Caco-2 (cell line): ENCODE data around the gene DLX1. TPM values are rescaled to one million over a fixed set of nuclear protein-coding genes. Genes with fewer than 3 reads are reported as not detected.

Source experiments
- BruUV-seq: library from RNA; stranded (reverse); fragments of 400-500 nt; replicated peaks from 2 replicates; lab custom pipeline; 2021; lab: Mats Ljungman, UMichigan
- CTCF ChIA-PET: fragments of 300-600 bp; sonication (Branson Sonifier 250); formaldehyde crosslinking; loops from one replicate; lab custom pipeline; 2022; ENCODE audit warnings: antibody characterized with exemption; lab: Charles Lee
- POLR2A ChIA-PET: fragments of 300-600 bp; sonication (Branson Sonifier 250); formaldehyde crosslinking; loops from one replicate; lab custom pipeline; 2022; ENCODE audit warnings: antibody characterized with exemption; lab: Charles Lee
- DNase-seq, 2 experiments: peaks; one replicate each; pipeline versions ENCODE4 v3.0.0 to v3.0.0-alpha.2; 2020 to 2022
- H3K27me3 ChIP-seq: replicated peaks from 2 replicates; pipeline ENCODE4 v1.6.0; 2011; ENCODE audit warnings: low read length; ENCODE audit not compliant: control insufficient read depth, insufficient read depth
- H3K36me3 ChIP-seq: 2 replicates; pipeline ENCODE4 v1.5.1; 2011; ENCODE audit warnings: low read length; ENCODE audit not compliant: control insufficient read depth, insufficient read depth
- H3K4me1 ChIP-seq: fragments of 250-450 bp; sonication (Bioruptor Pico); 2 replicates; pipeline ENCODE4 v1.5.1; 2020; ENCODE audit warnings: mild to moderate bottlenecking
- H3K4me3 ChIP-seq: 2 replicates; pipeline ENCODE4 v1.5.1; 2011; ENCODE audit warnings: low read depth, mild to moderate bottlenecking, control low read depth, low read length
- H3K9me3 ChIP-seq: fragments of 250-450 bp; sonication (Bioruptor Pico); 2 replicates; pipeline ENCODE4 v1.5.1; 2020; ENCODE audit warnings: mild to moderate bottlenecking, moderate library complexity
- H3K27ac Mint-ChIP-seq: one replicate; pipeline ENCODE4 v1.8.0; 2022; ENCODE audit warnings: mixed read lengths; ENCODE audit not compliant: unreplicated experiment
- H3K27me3 Mint-ChIP-seq: one replicate; pipeline ENCODE4 v1.8.0; 2022; ENCODE audit warnings: mixed read lengths; ENCODE audit not compliant: insufficient read depth, unreplicated experiment
- H3K36me3 Mint-ChIP-seq: one replicate; pipeline ENCODE4 v1.8.0; 2022; ENCODE audit warnings: mild to moderate bottlenecking, mixed read lengths; ENCODE audit not compliant: insufficient read depth, unreplicated experiment
- H3K4me1 Mint-ChIP-seq: one replicate; pipeline ENCODE4 v1.8.0; 2022; ENCODE audit warnings: low read depth, mixed read lengths; ENCODE audit not compliant: unreplicated experiment
- H3K4me3 Mint-ChIP-seq: one replicate; pipeline ENCODE4 v1.8.0; 2022; ENCODE audit warnings: mild to moderate bottlenecking, moderate library complexity, mixed read lengths; ENCODE audit not compliant: unreplicated experiment
- H3K9me3 Mint-ChIP-seq: one replicate; pipeline ENCODE4 v1.8.0; 2022; ENCODE audit warnings: mixed read lengths; ENCODE audit not compliant: unreplicated experiment
- intact Hi-C: fragments of 100-400 bp; cut with micrococcal nuclease; formaldehyde crosslinking; loops from one replicate; pipeline ENCODE4 v1.10.0; 2022; ENCODE audit not compliant: unreplicated experiment
- total RNA-seq: library from RNA; stranded (reverse); gene quantifications from 2 replicates; pipeline ENCODE4 v1.2.3, GENCODE V29; 2022
- TF ChIP-seq, protein P1 (sequence below), 2 experiments: fragments of 200-600 bp in 1 of 2; IDR thresholded peaks; 1 replicate in 1 of 2; 2 replicates in 1 of 2; pipeline versions ENCODE4 v1.5.1 to v1.8.0; 2011 to 2022; ENCODE audit warnings: antibody characterized with exemption in 1 of 2, control low read depth in 1 of 2, inconsistent platforms in 1 of 2, low read depth in 1 of 2, low read length in 1 of 2, mild to moderate bottlenecking in 1 of 2, moderate library complexity in 1 of 2; ENCODE audit not compliant: insufficient read depth in 1 of 2, severe bottlenecking in 1 of 2, unreplicated experiment in 1 of 2

Gene DLX1
- total RNA-seq, 1 experiment from 2014 or later: 1.2 TPM

- DNase-seq: no peak
- H3K4me3 ChIP-seq: no peak overlapping the region
- H3K27ac Mint-ChIP-seq: no peak overlapping the region
- no peak overlapping the region for H3K4me3 Mint-ChIP-seq
- TF ChIP-seq, protein P1, sequence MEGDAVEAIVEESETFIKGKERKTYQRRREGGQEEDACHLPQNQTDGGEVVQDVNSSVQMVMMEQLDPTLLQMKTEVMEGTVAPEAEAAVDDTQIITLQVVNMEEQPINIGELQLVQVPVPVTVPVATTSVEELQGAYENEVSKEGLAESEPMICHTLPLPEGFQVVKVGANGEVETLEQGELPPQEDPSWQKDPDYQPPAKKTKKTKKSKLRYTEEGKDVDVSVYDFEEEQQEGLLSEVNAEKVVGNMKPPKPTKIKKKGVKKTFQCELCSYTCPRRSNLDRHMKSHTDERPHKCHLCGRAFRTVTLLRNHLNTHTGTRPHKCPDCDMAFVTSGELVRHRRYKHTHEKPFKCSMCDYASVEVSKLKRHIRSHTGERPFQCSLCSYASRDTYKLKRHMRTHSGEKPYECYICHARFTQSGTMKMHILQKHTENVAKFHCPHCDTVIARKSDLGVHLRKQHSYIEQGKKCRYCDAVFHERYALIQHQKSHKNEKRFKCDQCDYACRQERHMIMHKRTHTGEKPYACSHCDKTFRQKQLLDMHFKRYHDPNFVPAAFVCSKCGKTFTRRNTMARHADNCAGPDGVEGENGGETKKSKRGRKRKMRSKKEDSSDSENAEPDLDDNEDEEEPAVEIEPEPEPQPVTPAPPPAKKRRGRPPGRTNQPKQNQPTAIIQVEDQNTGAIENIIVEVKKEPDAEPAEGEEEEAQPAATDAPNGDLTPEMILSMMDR (IDR thresholded peaks at IDR 0.05; ENCODE audit: insufficient read depth in 1 of 2, low read depth in 1 of 2, low read length in 1 of 2, severe bottlenecking in 1 of 2, unreplicated experiment in 1 of 2): no peak
- H3K36me3 ChIP-seq: no peaks in the 10 kb centered on the region; the same call in 1 of the 2 replicates
- no peaks in the 10 kb centered on the region for H3K9me3 Mint-ChIP-seq
- ChIA-PET POLR2A (no interaction called here), CTCF (no interaction called here)
- no peaks in the 10 kb centered on the region for H3K4me1 Mint-ChIP-seq
- intact Hi-C loops: loop anchor here (10.0 kb wide), 1 partner anchor 75 kb away; no protein-coding TSS in a partner anchor
- no peaks in the 10 kb centered on the region for H3K9me3 ChIP-seq
- no peaks in the 10 kb centered on the region for H3K4me1 ChIP-seq
- no peaks in the 10 kb centered on the region for H3K27me3 ChIP-seq
- BruUV-seq: no TSS peak
- peaks cover 5% of the 10 kb centered on the region for H3K36me3 Mint-ChIP-seq
- peaks cover 9% of the 10 kb centered on the region for H3K27me3 Mint-ChIP-seq
Observed at GRCh38 chr2:172079838-172080640, 5.3 kb upstream of the DLX1 start.

DNA sequence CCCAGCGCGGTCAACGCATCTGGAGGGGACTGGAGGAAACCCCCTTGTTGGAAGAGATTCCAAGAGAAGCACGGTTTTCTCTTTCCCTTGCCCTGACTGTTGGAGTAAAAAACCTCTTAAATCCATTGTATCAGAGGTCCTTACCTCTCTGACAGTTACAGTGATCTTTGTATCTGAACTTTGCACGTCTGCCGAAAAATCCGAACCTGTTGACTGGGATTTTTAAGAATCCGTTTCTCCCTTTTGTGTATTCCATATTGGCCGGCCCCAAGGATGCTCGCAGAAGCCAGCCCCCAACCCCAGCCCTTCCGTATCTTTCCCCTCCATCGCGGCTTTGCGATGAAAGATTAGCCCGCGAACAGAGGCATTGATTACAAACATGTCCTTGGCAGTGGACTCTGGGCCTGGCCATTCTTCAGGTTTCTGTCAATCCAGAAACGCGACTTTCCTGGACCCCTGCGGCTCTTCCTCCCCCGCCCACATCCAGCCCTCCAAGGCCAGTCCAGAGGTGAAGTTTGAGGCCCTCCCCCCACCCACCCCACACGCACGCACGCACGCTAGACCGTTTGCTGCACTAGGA, 4.6 kb upstream of the DLX1 start:
- BruUV-seq: no TSS peak
- H3K27me3 ChIP-seq: no peaks in the 10 kb centered on the region
- no peaks in the 10 kb centered on the region for H3K4me1 ChIP-seq
- TF ChIP-seq, protein P1 (IDR thresholded peaks at IDR 0.05; ENCODE audit: insufficient read depth in 1 of 2, low read depth in 1 of 2, low read length in 1 of 2, severe bottlenecking in 1 of 2, unreplicated experiment in 1 of 2): no peak
- Mint-ChIP-seq H3K9me3 (no peaks in the 10 kb centered on the region), H3K27ac (no peak overlapping the region), H3K36me3 (peaks cover 11% of the 10 kb centered on the region), H3K4me3 (no peak overlapping the region), H3K4me1 (no peaks in the 10 kb centered on the region), H3K27me3 (peaks cover 10% of the 10 kb centered on the region)
- DNase-seq: no peak
- H3K4me3 ChIP-seq: no peak overlapping the region
- no peaks in the 10 kb centered on the region; the same call in 1 of the 2 replicates for H3K36me3 ChIP-seq
- CTCF ChIA-PET: no interaction called here
- POLR2A ChIA-PET: no interaction called here
- intact Hi-C loops: loop anchor here (10.0 kb wide), 1 partner anchor 76 kb away; no protein-coding TSS in a partner anchor
- H3K9me3 ChIP-seq: no peaks in the 10 kb centered on the region

GRCh38 chr2:172081221-172082022, 3.9 kb upstream of the DLX1 start:
- intact Hi-C loops: loop anchor here (10.0 kb wide), 1 partner anchor 77 kb away; no protein-coding TSS in a partner anchor
- DNase-seq: no peak
- no peaks in the 10 kb centered on the region for H3K27me3 ChIP-seq
- Mint-ChIP-seq H3K9me3 (no peaks in the 10 kb centered on the region), H3K4me1 (no peaks in the 10 kb centered on the region), H3K36me3 (peaks cover 14% of the 10 kb centered on the region), H3K27me3 (peaks cover 12% of the 10 kb centered on the region), H3K4me3 (no peak overlapping the region), H3K27ac (no peak overlapping the region)
- ChIA-PET POLR2A (no interaction called here), CTCF (no interaction called here)
- H3K9me3 ChIP-seq: no peaks in the 10 kb centered on the region
- BruUV-seq: no TSS peak
- H3K4me3 ChIP-seq: no peak overlapping the region
- TF ChIP-seq, protein P1 (IDR thresholded peaks at IDR 0.05; ENCODE audit: insufficient read depth in 1 of 2, low read depth in 1 of 2, low read length in 1 of 2, severe bottlenecking in 1 of 2, unreplicated experiment in 1 of 2): no peak
- no peaks in the 10 kb centered on the region; the same call in 1 of the 2 replicates for H3K36me3 ChIP-seq
- no peaks in the 10 kb centered on the region for H3K4me1 ChIP-seq
